Prostate gland (tissue), 2 donors: ENCODE data around the gene LENG8. TPM values are rescaled to one million over a fixed set of nuclear protein-coding genes. Genes with fewer than 3 reads are reported as not detected.

Experiments
- DNase-seq: peaks from one replicate; pipeline ENCODE4 v3.0.0-alpha.2; 2019; ENCODE audit warnings: low spot score
- H3K27ac ChIP-seq, 2 donors: fragments of 200-600 bp; sonication (generic); 2 replicates each; pipeline ENCODE4 v1.5.1; 2017 to 2019
- H3K27me3 ChIP-seq: fragments of 200-600 bp; sonication (generic); replicated peaks from 2 replicates; pipeline ENCODE4 v1.5.1; 2019; ENCODE audit not compliant: insufficient read depth
- H3K36me3 ChIP-seq, 2 donors: fragments of 200-600 bp; sonication (generic); 1 replicate in 1 of 2; 2 replicates in 1 of 2; pipeline versions ENCODE4 v1.5.1 to v1.8.1; 2017 to 2019
- H3K4me1 ChIP-seq: fragments of 200-600 bp; sonication (generic); replicated peaks from 2 replicates; pipeline ENCODE4 v1.5.1; 2019
- H3K4me3 ChIP-seq, 2 donors: fragments of 200-600 bp; sonication (generic); 2 replicates each; pipeline ENCODE4 v1.5.1; 2017 to 2019
- H3K9me3 ChIP-seq: fragments of 200-600 bp; sonication (generic); 2 replicates; pipeline ENCODE4 v1.5.1; 2017
- POLR2A ChIP-seq: fragments of 450-650 bp; IDR thresholded peaks from one replicate; pipeline ENCODE4 v1.6.1; 2016; ENCODE audit warnings: antibody characterized with exemption, mild to moderate bottlenecking
- POLR2AphosphoS5 ChIP-seq: sonication (generic); formaldehyde crosslinking; IDR thresholded peaks from one replicate; pipeline ENCODE4 v1.6.1; 2017; ENCODE audit warnings: antibody characterized with exemption
- WGBS: methylation state at CpG from one replicate; pipeline ENCODE4 v1.1.5; 2018; 5-methylcytosine and 5-hydroxymethylcytosine counted together
- intact Hi-C: fragments of 100-400 bp; cut with DNase I; formaldehyde crosslinking; loops from one replicate; pipeline ENCODE4 v1.14.2; 2022
- total RNA-seq, 2 donors: library from RNA; depleted of rRNA; stranded (reverse); fragments of >200 nt; gene quantifications; one replicate each; pipeline ENCODE4 v1.1.0, GENCODE V29; 2016
- TF ChIP-seq, protein P1 (sequence below), 4 experiments: fragments of 200-600 bp in 2 of 4; fragments of 450-650 bp in 2 of 4; sonication (generic) in 2 of 4; IDR thresholded peaks; 1 replicate in 3 of 4; 2 replicates in 1 of 4; pipeline ENCODE4 v1.5.1; 2016 to 2019; ENCODE audit warnings: antibody characterized with exemption in 4 of 4, mild to moderate bottlenecking in 2 of 4, moderate library complexity in 2 of 4

The LENG8 gene
- total RNA-seq, 2 donors from 2014 or later, result 111 to 292 TPM

DNA sequence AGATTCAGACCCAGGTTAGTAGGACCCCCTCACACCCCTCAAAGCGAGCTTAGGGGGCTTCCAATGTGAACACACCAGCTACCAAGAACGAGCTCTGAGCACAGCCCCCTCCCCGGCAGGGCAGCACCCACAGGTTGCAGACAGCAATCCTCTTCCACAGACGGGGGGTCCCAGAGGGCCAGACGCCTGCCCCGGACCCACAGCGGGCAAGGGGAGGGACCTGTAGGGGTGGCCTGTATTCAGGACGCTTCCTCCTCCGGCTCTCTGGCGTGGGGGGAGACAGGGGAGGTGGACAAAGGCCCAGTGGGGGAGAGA lies 29.0 kb upstream of the LENG8 start:
- H3K4me3 ChIP-seq, result no peak overlapping the region
- no peak overlapping the region for H3K27ac ChIP-seq
- intact Hi-C loops, result no loop called here
- peaks cover 34% of the 10 kb centered on the region for H3K27me3 ChIP-seq
- no peak for DNase-seq
- no peaks in the 10 kb centered on the region for H3K4me1 ChIP-seq
- H3K36me3 ChIP-seq, result no peaks in the 10 kb centered on the region
- TF ChIP-seq POLR2AphosphoS5, result no peak
- TF ChIP-seq POLR2A, result no peak
- TF ChIP-seq, protein P1, sequence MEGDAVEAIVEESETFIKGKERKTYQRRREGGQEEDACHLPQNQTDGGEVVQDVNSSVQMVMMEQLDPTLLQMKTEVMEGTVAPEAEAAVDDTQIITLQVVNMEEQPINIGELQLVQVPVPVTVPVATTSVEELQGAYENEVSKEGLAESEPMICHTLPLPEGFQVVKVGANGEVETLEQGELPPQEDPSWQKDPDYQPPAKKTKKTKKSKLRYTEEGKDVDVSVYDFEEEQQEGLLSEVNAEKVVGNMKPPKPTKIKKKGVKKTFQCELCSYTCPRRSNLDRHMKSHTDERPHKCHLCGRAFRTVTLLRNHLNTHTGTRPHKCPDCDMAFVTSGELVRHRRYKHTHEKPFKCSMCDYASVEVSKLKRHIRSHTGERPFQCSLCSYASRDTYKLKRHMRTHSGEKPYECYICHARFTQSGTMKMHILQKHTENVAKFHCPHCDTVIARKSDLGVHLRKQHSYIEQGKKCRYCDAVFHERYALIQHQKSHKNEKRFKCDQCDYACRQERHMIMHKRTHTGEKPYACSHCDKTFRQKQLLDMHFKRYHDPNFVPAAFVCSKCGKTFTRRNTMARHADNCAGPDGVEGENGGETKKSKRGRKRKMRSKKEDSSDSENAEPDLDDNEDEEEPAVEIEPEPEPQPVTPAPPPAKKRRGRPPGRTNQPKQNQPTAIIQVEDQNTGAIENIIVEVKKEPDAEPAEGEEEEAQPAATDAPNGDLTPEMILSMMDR (IDR thresholded peaks at IDR 0.05), result no peak
- H3K9me3 ChIP-seq, result no peaks in the 10 kb centered on the region
- WGBS, result 41% methylated on average over 8 of the region's 10 CpGs

DNA sequence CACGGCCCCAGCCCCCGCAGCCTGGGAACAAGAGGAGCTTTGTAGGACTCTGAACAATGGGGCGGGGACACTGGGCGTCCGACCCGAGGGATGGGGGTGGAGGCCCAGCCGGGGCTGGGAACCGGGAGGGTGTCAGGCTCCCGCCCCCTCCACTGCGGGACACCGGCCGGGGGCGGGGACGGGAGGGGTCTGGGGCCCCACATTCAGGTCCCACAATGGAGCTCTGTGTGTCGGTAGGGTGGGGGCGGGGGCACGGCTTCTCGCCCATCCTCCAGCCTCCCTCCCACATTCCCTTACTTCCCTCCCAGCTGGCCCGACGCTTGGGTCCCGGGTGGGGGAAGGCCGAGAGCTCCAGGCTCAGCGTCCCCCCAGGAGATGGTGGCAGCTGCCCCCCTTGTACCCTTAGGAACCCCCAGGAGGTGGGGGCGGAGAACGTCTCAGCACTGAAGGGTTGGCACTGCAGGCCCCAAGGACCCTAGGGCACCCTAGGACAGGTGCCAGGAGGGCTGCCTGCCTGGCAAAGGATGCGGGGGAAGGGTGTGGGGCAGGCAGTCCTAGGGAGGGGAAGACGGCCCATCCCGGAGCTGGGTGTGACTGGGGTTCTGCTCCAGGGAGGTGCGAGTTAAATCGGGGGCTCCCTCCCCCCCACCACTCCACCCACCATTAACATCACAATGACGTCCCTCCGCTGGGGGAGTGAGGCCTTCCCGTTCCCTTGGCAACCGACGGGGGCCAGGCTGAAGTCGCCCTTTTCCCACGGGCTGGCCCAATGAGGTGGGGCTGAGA lies 28.4 kb upstream of the LENG8 start:
- no peaks in the 10 kb centered on the region for H3K36me3 ChIP-seq
- 7% methylated on average over 32 of the region's 37 CpGs for WGBS
- no peaks in the 10 kb centered on the region for H3K9me3 ChIP-seq
- no peaks in the 10 kb centered on the region for H3K4me1 ChIP-seq
- DNase-seq, result no peak
- peaks cover 28% of the 10 kb centered on the region for H3K27me3 ChIP-seq
- intact Hi-C loops, result no loop called here
- H3K4me3 ChIP-seq, result no peak overlapping the region
- TF ChIP-seq POLR2A, result no peak
- no peak for TF ChIP-seq POLR2AphosphoS5
- TF ChIP-seq, protein P1 (IDR thresholded peaks at IDR 0.05), result no peak
- no peak overlapping the region for H3K27ac ChIP-seq

DNA sequence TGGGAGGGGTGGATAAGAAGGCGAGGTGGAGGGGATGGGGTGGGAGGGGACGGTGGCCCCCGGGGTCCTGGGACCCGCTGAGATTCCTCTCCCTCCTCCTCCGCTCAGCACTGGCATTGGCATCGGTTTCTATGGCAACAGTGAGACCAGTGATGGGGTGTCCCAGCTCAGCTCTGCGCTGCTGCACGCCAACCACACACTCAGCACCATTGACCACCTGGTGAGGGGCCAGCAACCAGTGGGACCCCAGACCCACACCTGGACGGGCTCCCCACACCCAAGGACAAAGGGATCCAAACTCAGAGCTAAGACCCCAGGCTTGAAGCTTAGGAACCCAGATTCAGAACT lies 27.9 kb upstream of the LENG8 start:
- no peaks in the 10 kb centered on the region for H3K9me3 ChIP-seq
- no peak overlapping the region for H3K27ac ChIP-seq
- TF ChIP-seq, protein P1 (IDR thresholded peaks at IDR 0.05), result no peak
- no peak for TF ChIP-seq POLR2A
- TF ChIP-seq POLR2AphosphoS5, result no peak
- no peak overlapping the region for H3K4me3 ChIP-seq
- intact Hi-C loops, result no loop called here
- H3K36me3 ChIP-seq, result no peaks in the 10 kb centered on the region
- peaks cover 23% of the 10 kb centered on the region for H3K27me3 ChIP-seq
- H3K4me1 ChIP-seq, result no peaks in the 10 kb centered on the region
- WGBS, result 21% methylated on average over 8 of the region's 9 CpGs
- no peak for DNase-seq

DNA sequence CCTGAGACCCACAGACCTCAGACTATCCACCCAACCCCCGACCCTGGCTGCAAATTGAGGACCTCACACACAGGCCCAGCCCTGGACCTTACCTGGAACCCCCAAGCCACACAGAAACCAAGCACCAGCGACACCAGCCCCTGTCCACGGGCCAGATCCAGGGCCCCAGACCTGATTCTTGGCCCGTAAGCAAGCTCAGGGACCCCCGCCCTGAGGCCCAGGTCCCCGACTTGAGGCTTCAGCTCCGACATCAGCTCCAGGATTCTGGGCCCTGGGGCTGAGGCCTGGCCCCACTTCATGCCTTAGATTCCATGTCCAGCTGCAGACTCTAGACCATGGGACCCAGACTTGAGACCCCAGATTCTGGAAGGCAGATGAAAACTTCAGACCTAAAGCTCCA lies 27.5 kb upstream of the LENG8 start:
- H3K36me3 ChIP-seq, result no peaks in the 10 kb centered on the region
- intact Hi-C loops, result no loop called here
- H3K27me3 ChIP-seq, result peaks cover 20% of the 10 kb centered on the region
- H3K9me3 ChIP-seq, result no peaks in the 10 kb centered on the region
- H3K4me3 ChIP-seq, result no peak overlapping the region
- 89% methylated on average over 7 of the region's 7 CpGs for WGBS
- no peaks in the 10 kb centered on the region for H3K4me1 ChIP-seq
- TF ChIP-seq, protein P1 (IDR thresholded peaks at IDR 0.05), result no peak
- TF ChIP-seq POLR2A, result no peak
- no peak for TF ChIP-seq POLR2AphosphoS5
- no peak for DNase-seq
- H3K27ac ChIP-seq, result no peak overlapping the region

DNA sequence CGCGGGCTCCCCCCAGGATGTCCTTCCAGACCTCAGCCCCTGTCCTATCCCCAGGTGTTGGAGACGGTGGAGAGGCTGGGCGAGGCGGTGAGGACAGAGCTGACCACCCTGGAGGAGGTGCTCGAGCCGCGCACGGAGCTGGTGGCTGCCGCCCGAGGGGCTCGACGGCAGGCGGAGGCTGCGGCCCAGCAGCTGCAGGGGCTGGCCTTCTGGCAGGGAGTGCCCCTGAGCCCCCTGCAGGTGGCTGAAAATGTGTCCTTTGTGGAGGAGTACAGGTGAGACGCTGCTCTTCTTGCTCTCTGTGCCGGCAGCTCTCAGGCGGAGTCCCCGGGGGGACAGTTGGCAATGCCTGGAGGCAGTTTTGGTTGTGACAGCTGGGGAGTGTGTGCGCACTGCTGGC lies 26.9 kb upstream of the LENG8 start:
- WGBS, result 69% methylated on average over 20 of the region's 20 CpGs
- no peak overlapping the region for H3K27ac ChIP-seq

More for the DNA sequence above, 26.9 kb upstream of the LENG8 start:
- Histone ChIP-seq H3K36me3 (no peaks in the 10 kb centered on the region), H3K9me3 (no peaks in the 10 kb centered on the region), H3K4me3 (no peak overlapping the region), H3K27me3 (peaks cover 16% of the 10 kb centered on the region), H3K4me1 (no peaks in the 10 kb centered on the region)
- no peak for TF ChIP-seq POLR2A
- no peak for TF ChIP-seq POLR2AphosphoS5
- TF ChIP-seq, protein P1 (IDR thresholded peaks at IDR 0.05), result no peak
- DNase-seq, result no peak
- intact Hi-C loops, result no loop called here
